ENCODE results near the gene BEND7. TPM values are rescaled to one million over a fixed set of nuclear protein-coding genes. Genes with fewer than 3 reads are reported as not detected.

BEND7 gene
- total RNA-seq, 1 experiment from 2014 or later: 12.8 TPM

DNA sequence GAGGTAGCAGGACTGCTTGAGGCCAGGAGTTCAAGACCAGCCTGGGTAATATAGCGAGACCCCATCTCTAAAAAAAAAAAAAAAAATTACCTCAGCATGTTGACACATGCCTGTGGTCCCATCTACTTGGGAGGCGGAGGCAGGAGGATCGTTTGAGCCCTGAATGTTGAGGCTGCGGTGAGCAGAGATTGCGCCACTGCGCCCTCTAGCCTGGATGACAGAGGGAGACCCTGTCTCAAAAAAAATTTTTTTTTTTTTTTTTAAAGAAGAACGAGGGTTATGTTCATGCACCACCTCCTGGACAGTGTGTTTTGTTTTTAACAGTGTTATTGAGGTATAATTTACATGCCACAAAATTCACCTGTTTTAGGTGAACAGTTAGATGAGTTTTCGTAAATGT lies 129.6 kb downstream of the BEND7 start (continued):
- TF ChIP-seq, protein P1, sequence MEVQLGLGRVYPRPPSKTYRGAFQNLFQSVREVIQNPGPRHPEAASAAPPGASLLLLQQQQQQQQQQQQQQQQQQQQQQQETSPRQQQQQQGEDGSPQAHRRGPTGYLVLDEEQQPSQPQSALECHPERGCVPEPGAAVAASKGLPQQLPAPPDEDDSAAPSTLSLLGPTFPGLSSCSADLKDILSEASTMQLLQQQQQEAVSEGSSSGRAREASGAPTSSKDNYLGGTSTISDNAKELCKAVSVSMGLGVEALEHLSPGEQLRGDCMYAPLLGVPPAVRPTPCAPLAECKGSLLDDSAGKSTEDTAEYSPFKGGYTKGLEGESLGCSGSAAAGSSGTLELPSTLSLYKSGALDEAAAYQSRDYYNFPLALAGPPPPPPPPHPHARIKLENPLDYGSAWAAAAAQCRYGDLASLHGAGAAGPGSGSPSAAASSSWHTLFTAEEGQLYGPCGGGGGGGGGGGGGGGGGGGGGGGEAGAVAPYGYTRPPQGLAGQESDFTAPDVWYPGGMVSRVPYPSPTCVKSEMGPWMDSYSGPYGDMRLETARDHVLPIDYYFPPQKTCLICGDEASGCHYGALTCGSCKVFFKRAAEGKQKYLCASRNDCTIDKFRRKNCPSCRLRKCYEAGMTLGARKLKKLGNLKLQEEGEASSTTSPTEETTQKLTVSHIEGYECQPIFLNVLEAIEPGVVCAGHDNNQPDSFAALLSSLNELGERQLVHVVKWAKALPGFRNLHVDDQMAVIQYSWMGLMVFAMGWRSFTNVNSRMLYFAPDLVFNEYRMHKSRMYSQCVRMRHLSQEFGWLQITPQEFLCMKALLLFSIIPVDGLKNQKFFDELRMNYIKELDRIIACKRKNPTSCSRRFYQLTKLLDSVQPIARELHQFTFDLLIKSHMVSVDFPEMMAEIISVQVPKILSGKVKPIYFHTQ (CRISPR knock-in tag; IDR thresholded peaks at IDR 0.05): no peak
- TF ChIP-seq NR1H2 (CRISPR knock-in tag; IDR thresholded peaks at IDR 0.05) (no peak), ATF2 (CRISPR knock-in tag; IDR thresholded peaks at IDR 0.05; ENCODE audit: borderline replicate concordance, low read depth) (no peak), TEAD4 (CRISPR knock-in tag; IDR thresholded peaks at IDR 0.05) (no peak), E2F1 (CRISPR knock-in tag; IDR thresholded peaks at IDR 0.05) (no peak), MAX (CRISPR knock-in tag; IDR thresholded peaks at IDR 0.05) (no peak), MLX (CRISPR knock-in tag; IDR thresholded peaks at IDR 0.05) (no peak), OVOL2 (CRISPR knock-in tag; IDR thresholded peaks at IDR 0.05; ENCODE audit: borderline replicate concordance) (no peak)

DNA sequence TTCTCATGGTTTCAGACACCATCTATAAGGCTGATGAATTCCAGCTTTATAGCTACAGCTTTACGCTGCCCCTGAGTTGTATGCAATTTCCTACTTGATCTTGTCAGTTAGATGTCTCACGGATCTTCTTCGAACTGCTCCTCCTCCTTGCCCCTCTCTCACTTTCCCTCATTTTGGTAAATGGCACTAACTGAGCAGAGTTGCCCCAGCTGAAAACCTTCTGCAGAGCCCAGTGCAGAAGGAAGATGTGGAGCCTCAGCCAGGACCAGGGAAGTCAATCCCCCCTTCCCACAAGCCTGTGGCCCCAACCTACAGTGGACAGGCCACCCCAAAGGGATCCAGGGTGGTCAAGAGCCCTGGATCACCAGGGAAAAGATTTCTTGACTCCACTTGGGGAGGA lies 131.8 kb downstream of the BEND7 start:
- peaks cover 38% of the 10 kb centered on the region for H3K9me3 Mint-ChIP-seq
- no peak overlapping the region for H3K27ac Mint-ChIP-seq
- ATAC-seq (no peak), DNase-seq (ENCODE audit: low spot score) (no peak)
- no peaks in the 10 kb centered on the region; the same call in 1 of the 2 replicates for H3K27me3 Mint-ChIP-seq (ENCODE audit: low read depth)
- peaks cover 37% of the 10 kb centered on the region for H3K36me3 Mint-ChIP-seq
- H3K4me3 Mint-ChIP-seq: no peak overlapping the region
- peaks cover 34% of the 10 kb centered on the region for H3K4me1 Mint-ChIP-seq
- no peak for TF ChIP-seq MYBL2 (CRISPR knock-in tag; IDR thresholded peaks at IDR 0.05)
- TF ChIP-seq E2F5 (CRISPR knock-in tag; IDR thresholded peaks at IDR 0.05): no peak
- ChIA-PET CTCF (no interaction called here), POLR2A (no interaction called here)

GRCh38 chr10:13396369-13396768 lies 132.4 kb downstream of the BEND7 start:
- Mint-ChIP-seq H3K27me3 (ENCODE audit: low read depth) (no peaks in the 10 kb centered on the region; the same call in 1 of the 2 replicates), H3K9me3 (peaks cover 38% of the 10 kb centered on the region), H3K27ac (no peak overlapping the region), H3K36me3 (peaks cover 37% of the 10 kb centered on the region), H3K4me3 (no peak overlapping the region), H3K4me1 (peaks cover 37% of the 10 kb centered on the region)
- CTCF ChIA-PET: interaction anchor here (1.3 kb wide), 1 partner anchor 44 kb away, joined by 3 read pairs; no protein-coding TSS in a partner anchor
- POLR2A ChIA-PET: no interaction called here
- no peak for DNase-seq (ENCODE audit: low spot score)
- ATAC-seq: no peak
- TF ChIP-seq ZNF425 (CRISPR knock-in tag; conservative IDR thresholded peaks at IDR 0.05) (no peak), TEAD4 (CRISPR knock-in tag; IDR thresholded peaks at IDR 0.05) (no peak), PRDM15 (CRISPR knock-in tag; IDR thresholded peaks at IDR 0.05) (no peak), NR2C2 (CRISPR knock-in tag; IDR thresholded peaks at IDR 0.05) (no peak), NFATC4 (CRISPR knock-in tag; IDR thresholded peaks at IDR 0.05) (no peak), ZNF219 (CRISPR knock-in tag; IDR thresholded peaks at IDR 0.05; ENCODE audit: borderline replicate concordance) (no peak)
- TF ChIP-seq, protein P2, sequence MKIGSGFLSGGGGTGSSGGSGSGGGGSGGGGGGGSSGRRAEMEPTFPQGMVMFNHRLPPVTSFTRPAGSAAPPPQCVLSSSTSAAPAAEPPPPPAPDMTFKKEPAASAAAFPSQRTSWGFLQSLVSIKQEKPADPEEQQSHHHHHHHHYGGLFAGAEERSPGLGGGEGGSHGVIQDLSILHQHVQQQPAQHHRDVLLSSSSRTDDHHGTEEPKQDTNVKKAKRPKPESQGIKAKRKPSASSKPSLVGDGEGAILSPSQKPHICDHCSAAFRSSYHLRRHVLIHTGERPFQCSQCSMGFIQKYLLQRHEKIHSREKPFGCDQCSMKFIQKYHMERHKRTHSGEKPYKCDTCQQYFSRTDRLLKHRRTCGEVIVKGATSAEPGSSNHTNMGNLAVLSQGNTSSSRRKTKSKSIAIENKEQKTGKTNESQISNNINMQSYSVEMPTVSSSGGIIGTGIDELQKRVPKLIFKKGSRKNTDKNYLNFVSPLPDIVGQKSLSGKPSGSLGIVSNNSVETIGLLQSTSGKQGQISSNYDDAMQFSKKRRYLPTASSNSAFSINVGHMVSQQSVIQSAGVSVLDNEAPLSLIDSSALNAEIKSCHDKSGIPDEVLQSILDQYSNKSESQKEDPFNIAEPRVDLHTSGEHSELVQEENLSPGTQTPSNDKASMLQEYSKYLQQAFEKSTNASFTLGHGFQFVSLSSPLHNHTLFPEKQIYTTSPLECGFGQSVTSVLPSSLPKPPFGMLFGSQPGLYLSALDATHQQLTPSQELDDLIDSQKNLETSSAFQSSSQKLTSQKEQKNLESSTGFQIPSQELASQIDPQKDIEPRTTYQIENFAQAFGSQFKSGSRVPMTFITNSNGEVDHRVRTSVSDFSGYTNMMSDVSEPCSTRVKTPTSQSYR (CRISPR knock-in tag; IDR thresholded peaks at IDR 0.05): no peak

Measured in WTC11 (cell line).